GM12873 (cell line): ENCODE results near the gene ADGRE2.

ENCODE experiments used
- CTCF ChIP-seq: IDR thresholded peaks from 2 replicates; pipeline ENCODE4 v1.5.1; 2012; ENCODE audit warnings: low read depth, mild to moderate bottlenecking, moderate library complexity, low read length, control low read depth; ENCODE audit not compliant: insufficient read depth; ENCODE audit errors: missing control alignments

Gene ADGRE2

GRCh38 chr19:14748601-14749000 is 29.8 kb downstream of the ADGRE2 start:
- no peak for TF ChIP-seq CTCF

DNA sequence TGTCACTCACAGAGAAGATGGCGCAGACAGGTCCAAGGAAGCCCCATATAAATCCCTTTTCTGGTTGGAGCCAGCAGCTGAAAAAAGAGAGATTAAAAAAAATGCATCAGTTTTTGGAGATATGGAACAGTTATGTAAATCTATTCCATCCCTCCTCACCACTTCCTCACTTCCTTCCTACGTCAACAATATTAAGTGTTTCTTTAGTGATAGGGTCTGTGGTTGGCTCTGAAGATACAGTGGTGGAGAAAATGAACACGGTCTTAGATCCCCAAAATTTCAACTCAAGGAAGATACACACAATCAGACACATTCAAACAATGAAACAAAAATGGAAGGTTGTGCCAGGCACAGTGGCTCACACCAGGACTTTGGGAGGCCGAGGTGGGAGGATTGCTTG is 31.5 kb downstream of the ADGRE2 start:
- no peak for TF ChIP-seq CTCF

GRCh38 chr19:14735915-14736314 is 42.4 kb downstream of the ADGRE2 start:
- no peak for TF ChIP-seq CTCF

DNA sequence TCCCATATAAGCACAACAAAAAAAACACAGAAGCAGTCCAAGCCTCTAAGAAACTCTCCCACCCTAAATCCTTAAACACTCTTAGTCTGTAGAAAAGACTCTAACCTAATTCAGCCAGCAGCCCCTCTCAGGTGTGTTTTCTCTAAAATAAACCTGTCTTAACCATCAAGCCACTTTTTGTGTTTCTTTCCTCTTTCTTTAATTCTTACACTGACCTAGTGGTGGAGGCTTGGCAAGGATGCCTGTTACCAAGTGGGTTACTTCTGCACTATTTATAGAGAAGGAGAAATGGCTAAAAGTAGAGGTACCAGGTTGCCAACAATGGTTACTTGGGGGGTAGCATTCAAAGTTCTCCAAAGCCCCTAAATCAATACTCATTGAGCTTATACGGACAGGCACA is 44.8 kb downstream of the ADGRE2 start:
- no peak for TF ChIP-seq CTCF

GRCh38 chr19:14732510-14732909 is 45.9 kb downstream of the ADGRE2 start:
- TF ChIP-seq CTCF: no peak

DNA sequence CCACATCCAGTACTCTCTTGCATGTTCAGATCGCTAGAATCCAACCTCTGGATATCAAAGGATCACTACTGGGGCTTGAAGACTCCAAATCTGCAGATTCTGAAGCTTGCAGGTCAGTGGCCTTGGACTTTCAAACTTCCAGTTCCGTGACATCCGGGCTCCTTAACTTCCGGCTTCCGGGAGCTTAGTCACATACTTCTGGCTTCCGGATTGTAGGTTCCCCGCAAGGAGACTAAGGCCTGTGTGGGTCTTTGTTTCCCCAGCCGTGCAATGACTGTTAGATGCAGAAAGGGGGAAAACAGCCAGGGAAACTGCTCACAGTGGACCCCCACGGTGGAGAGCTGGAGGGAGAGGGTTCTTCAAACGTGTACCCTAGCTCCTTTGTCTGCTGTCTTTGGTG is 47.2 kb downstream of the ADGRE2 start:
- no peak for TF ChIP-seq CTCF

- no peak for TF ChIP-seq CTCF
Observed at GRCh38 chr19:14728595-14728994, 49.8 kb downstream of the ADGRE2 start.

DNA sequence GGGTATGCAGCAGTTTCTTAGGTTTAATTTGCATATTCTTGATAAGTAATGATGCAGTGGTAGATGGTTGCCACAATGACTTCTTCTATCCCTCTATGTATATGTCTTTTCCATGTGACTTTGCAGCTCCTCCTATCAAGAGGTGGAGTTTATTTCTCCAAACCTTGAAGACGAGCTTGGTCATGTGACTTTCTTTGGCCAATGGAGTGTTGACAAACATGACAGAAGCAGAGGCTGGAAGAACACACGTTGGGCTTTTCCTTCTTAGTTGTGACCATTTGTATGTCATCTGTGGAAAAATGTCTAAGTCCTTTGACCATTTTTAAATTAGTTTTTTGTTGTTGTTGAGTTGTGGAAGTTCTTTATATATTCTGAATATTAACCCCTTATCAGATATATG is 56.2 kb downstream of the ADGRE2 start:
- no peak for TF ChIP-seq CTCF
